ENCODE data around the gene TXK. TPM values are rescaled to one million over a fixed set of nuclear protein-coding genes. Genes with fewer than 3 reads are reported as not detected.
A peak's percentile ranks its signal among the peaks of the same experiment; 100 is the strongest.

TXK gene
- total and polyA plus RNA-seq, 10 of the 15 experiments (the other 5 are each of a cell fraction or from before 2014, with no cell fraction given): 0.44 to 2.9 (median 1.4) TPM

GRCh38 chr4:48033412-48033811 lies 100.6 kb downstream of the TXK start:
- RAD21 ChIA-PET (ENCODE audit: unreplicated experiment): interaction anchor here (1.1 to 7.2 kb wide), 5 partner anchors 13 to 54 kb away, joined by 3 to 121 read pairs (median 6); no protein-coding TSS in a partner anchor
- Histone ChIP-seq H2AFZ (ENCODE audit: control insufficient read depth, low read depth, low read length) (no peak overlapping the region), H4K20me1 (ENCODE audit: control insufficient read depth, insufficient read depth) (no peaks in the 10 kb centered on the region), H3K36me3 (ENCODE audit: control insufficient read depth in 2 of 2, insufficient read depth in 2 of 2, low read length in 1 of 2) (no peaks in the 10 kb centered on the region), H3K9ac (ENCODE audit: control insufficient read depth, insufficient read depth, low read length) (no peak overlapping the region), H3K4me2 (ENCODE audit: control insufficient read depth, insufficient read depth) (no peak overlapping the region), H3K27me3 (replicated peaks in 1 of 2; ENCODE audit: control insufficient read depth in 2 of 2, insufficient read depth in 2 of 2, low read length in 1 of 2) (no peaks in the 10 kb centered on the region), H3K4me1 (ENCODE audit: control insufficient read depth, insufficient read depth, low read length) (peaks cover 53% of the 10 kb centered on the region), H3K27ac (ENCODE audit: control insufficient read depth, insufficient read depth) (peak overlapping the region; percentile 20; the same call in 1 of the 2 replicates), H3K4me3 (no peak overlapping the region), H3K79me2 (ENCODE audit: control insufficient read depth, insufficient read depth, low read length) (no peaks in the 10 kb centered on the region), H3K9me3 (replicated peaks; ENCODE audit: control insufficient read depth, insufficient read depth, low read length) (peaks cover 2% of the 10 kb centered on the region; the same call in 1 of the 3 replicates)
- no TSS peak for BruUV-seq (replicated peaks)
- in situ Hi-C loops (cut with MboI) (no loop called here), intact Hi-C loops (cut with micrococcal nuclease; ENCODE audit: unreplicated experiment) (loop anchor here (10.0 kb wide), 1 partner anchor 539 kb away; no protein-coding TSS in a partner anchor)
- DNase-seq (ENCODE audit: low read depth, low spot score) (no peak), ATAC-seq (no peak), FAIRE-seq (no peak)
- TF ChIP-seq PAX5 (IDR thresholded peaks at IDR 0.05; ENCODE audit: borderline replicate concordance, low read depth, low read length) (no peak), BCL11A (IDR thresholded peaks at IDR 0.05; ENCODE audit: low read depth, low read length) (no peak), MYC (IDR thresholded peaks at IDR 0.05; ENCODE audit: insufficient read depth, insufficient read length, insufficient replicate concordance, low read length, severe bottlenecking) (no peak), IKZF1 (conservative IDR thresholded peaks at IDR 0.05) (no peak), RBBP5 (conservative IDR thresholded peaks at IDR 0.05) (no peak), ATF3 (IDR thresholded peaks at IDR 0.05; ENCODE audit: borderline replicate concordance, extremely low read depth, low read depth, low read length) (no peak), NR2C1 (IDR thresholded peaks at IDR 0.05) (no peak), USF1 (IDR thresholded peaks at IDR 0.05; ENCODE audit: borderline replicate concordance, extremely low read length, insufficient read depth, low read depth, low read length) (no peak), BCL3 (IDR thresholded peaks at IDR 0.05; ENCODE audit: borderline replicate concordance, insufficient read depth, low read depth, low read length, poor library complexity, severe bottlenecking) (no peak), ZNF207 (IDR thresholded peaks at IDR 0.05; ENCODE audit: borderline replicate concordance) (no peak), STAT3 (IDR thresholded peaks at IDR 0.05; ENCODE audit: low read depth, low read length) (no peak), RB1 (IDR thresholded peaks at IDR 0.05; ENCODE audit: borderline replicate concordance) (no peak), CEBPB (IDR thresholded peaks at IDR 0.05; ENCODE audit: borderline replicate concordance in 1 of 2, low read depth in 2 of 2, low read length in 2 of 2) (no peak)
- POLR2A ChIA-PET: interaction anchor here (1.6 to 6.1 kb wide), 4 partner anchors 9 to 178 kb away, joined by 3 to 38 read pairs (median 6); no protein-coding TSS in a partner anchor
- SMC1A ChIA-PET (ENCODE audit: uncharacterized antibody, unreplicated experiment): interaction anchor here (0.6 to 11.8 kb wide), 14 partner anchors 13 to 242 kb away, joined by 3 to 268 read pairs (median 5); no protein-coding TSS in a partner anchor
- CTCF ChIA-PET: interaction anchor here (0.9 to 9.8 kb wide), 15 partner anchors 9 to 180 kb away, joined by 3 to 158 read pairs (median 6); no protein-coding TSS in a partner anchor

Measured in GM12878 (cell line).